Stimulated activated CD4-positive, alpha-beta T cell treated with anti-CD3 and anti-CD28 coated beads, Interleukin-15, amount 100 ng/mL, for 1 hour (primary cell): ENCODE data around the gene MAMDC2.

ENCODE experiments used
- DNase-seq, 2 donors: peaks; one replicate each; pipeline ENCODE4 v3.0.0-alpha.2; 2020; ENCODE audit warnings: low read depth in 1 of 2, low spot score in 1 of 2

The MAMDC2 gene, protein sequence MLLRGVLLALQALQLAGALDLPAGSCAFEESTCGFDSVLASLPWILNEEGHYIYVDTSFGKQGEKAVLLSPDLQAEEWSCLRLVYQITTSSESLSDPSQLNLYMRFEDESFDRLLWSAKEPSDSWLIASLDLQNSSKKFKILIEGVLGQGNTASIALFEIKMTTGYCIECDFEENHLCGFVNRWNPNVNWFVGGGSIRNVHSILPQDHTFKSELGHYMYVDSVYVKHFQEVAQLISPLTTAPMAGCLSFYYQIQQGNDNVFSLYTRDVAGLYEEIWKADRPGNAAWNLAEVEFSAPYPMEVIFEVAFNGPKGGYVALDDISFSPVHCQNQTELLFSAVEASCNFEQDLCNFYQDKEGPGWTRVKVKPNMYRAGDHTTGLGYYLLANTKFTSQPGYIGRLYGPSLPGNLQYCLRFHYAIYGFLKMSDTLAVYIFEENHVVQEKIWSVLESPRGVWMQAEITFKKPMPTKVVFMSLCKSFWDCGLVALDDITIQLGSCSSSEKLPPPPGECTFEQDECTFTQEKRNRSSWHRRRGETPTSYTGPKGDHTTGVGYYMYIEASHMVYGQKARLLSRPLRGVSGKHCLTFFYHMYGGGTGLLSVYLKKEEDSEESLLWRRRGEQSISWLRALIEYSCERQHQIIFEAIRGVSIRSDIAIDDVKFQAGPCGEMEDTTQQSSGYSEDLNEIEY

DNA sequence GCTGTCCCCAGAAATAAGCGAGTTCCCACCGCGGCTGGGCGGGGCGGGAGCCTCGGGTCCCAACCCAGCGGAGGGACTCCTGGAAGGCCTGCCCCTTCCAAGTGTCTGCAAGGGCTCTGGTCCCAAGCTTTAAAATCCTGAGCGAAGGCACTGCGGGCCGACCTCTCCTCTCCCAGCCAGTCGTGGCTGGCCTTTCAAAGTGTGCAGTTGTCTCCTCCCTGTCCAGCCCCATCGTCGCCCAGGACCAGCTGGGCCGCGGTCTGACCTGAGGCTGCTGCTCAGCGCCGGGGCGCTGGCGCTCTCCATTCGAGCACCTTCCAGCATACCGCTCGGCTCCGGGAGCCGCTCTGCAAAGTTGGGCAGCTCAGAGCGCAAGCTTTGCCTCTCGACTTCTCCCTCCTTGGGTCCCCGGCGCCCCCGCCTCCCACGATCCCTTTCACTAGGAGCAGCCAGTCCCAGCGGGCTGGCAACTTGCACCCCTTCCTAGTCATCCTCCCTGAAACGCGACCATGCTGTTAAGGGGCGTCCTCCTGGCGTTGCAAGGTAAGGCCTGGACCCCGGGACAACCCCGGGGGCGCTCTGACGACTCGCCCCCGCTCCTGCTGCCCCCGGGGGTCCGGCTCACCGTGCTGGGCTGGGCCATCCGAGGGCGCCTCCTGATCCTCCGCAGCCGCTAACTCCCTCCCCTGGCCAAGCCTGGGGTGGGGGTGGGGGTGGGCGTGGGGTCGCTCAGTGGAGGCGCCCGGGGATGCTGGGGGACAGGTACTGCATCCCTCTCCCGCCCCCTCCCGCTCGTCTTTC lies at the start of gene MAMDC2:
TSS of gene MAMDC2 (plus strand) at position 160 of the 801 bp plus-strand sequence. CDS start at position 510, 350 bp downstream.
- no peak for DNase-seq

DNA sequence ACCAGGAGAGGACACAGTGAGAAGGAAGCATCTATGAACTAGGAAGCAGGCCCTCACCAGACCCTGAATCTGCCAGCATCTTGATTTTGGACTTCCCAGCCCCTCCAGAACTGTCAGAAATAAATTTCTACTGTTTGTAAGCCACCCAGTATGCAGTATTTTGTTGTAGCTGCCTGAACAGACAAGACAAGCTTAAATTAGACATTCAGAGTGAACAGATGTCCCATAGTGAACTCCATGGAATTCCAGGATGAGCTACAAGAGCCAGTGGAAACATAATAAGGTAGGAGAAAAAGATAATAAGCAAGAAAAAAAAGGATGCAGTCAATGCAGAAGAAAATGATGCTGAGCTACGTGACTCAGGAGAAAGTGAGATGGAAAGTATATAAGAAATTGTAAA lies 47.8 kb upstream of the MAMDC2 start:
- no peak for DNase-seq

DNA sequence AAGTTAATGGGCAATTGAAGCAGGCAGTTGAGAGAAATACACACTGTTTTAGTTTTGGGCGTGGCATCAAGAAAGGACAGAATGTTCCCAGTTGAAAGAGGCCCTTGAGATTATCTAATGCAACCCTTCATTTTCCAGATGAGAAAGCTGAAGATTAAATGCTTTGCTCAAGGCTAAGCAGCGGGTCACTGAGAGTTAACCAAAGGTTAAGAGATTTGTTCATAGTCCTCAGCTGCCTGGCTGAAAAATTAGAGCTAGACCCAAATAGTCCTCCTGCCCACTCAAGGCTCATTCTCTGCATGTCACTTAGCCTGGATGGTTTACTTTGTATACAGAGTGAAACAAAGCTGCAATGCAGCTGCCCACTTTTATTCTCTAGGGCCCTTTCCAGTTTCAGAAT lies 46.7 kb upstream of the MAMDC2 start:
- no peak for DNase-seq

DNA sequence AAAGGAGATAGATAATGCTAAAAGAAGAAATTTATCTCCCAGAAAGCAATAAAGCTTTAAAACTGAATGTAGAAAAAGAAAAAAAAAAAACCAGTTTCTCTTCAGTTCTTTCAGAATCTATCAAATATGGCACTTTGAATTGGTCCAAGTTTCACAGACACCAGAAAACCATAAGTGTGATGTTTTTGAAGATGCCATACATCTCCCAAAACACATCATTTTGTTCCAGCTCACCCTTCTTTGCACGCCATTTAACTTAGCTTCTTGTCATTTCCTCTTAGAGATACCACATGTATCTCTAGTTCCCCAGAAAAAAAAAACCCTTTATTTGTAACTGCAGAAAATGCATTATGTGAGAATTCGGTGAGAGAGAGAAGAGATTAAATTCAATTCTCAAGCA lies 46.1 kb upstream of the MAMDC2 start:
- no peak for DNase-seq

DNA sequence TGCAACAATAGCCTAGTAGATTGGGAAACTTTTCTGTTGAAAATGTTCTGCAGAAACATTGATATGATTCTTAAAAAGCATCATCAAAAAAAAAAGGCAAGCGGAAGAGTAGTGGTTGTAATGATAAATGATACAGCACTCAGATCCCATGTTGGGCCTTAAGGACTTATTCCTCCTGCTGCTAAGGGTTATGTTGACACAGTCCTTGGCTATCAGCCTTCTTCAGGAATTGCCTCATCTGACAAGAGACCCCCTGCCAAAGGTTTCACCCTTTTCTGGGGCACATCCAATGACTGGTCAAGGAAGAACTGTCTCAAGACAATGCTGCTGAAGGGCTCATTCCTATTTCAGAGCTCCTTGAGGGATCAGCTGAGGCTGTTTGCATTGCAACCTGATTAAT lies 44.3 kb upstream of the MAMDC2 start:
- no peak for DNase-seq

DNA sequence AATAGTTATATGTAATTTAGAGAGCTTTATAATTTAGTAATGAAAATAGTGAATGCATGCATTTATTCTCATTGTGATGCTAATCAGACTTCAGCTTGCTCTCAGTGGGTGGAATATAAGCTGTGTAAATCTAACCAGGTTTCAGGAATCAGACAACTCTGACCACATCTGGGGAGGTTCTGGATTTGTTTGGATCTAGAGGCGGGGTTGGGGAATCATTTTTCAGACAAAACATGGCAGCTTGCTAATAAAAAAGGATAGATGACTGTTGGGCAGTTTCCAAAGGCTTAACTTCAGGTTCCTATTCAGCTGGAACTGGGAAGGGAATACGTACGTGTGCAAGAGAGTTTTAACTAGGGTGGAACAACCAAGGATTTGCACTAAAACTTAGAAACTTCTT lies 43.2 kb upstream of the MAMDC2 start:
- no peak for DNase-seq

DNA sequence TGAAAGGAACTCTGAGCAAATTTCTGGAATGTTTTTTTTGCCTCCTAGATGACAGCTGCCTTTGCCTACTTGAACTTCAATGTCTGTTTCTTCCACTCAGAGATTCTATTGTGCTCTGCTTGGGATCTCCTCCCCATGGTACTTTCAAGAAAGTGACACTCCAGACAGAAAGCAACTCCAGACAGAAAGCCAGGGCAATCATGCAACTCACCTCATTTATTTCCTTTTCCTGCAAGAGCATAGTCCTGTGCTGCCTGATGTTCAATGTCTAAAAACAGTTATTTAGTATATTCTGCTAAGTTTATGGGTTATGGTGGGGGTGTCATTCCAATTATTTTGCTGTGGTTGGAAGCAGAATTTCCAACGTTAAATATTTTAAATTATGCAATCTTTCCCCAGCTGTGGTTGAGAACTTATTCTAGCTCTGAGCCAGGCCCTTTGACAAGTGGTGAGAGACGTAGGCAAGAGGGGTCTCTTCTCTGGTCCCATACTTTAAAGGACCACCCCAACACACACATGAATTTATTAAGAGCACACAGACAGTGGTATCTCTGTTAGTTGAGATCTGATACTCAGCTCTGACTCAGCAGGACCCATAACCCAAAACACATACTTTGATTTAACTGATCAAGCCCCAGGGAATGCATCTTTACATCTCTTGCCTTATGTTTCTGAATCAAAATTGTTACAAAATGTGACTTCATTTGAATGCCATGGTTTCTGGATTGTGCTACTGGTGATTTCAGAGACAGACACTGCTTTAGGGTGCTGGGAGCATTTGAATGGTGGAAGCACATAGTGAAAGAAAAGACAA lies 39.5 kb upstream of the MAMDC2 start:
- DNase-seq, result no peak

DNA sequence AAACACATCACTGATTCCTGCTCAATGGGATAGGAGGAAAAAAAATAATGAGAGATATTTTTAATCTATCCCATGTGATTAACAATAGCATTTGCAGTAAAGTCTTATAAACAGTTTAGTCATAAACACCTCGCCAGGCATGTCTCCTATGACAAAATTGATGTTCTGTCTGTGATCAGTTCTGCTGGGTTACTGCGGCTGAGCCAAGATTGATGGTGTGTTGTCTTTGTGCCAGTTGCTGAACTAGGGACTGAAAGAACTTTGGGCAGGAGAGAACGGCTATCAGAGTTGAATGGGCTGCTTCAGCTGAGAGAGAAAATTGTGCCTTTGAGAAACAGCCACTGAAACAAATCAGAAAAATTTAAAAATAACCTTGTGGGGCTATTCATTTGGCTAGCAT lies 37.3 kb upstream of the MAMDC2 start:
- DNase-seq, result no peak

DNA sequence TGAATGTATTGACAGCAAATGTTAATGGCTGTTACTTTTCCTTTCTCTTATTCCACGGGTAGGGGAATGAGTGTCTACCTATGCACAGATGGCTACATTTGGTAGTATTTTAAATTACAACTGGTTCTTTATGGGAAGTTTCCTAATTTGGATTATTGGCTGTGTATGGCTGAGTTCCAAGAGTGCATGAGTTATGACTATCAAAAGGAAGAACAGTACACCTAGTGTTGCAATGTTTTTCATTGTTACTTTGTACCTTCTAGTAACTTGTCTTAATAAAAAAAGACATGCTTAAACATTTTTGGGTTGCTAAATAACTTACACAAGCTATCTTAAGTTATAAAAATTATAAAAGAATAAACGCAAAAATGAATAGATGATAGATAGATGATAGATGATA lies 35.8 kb upstream of the MAMDC2 start:
- DNase-seq, result no peak

DNA sequence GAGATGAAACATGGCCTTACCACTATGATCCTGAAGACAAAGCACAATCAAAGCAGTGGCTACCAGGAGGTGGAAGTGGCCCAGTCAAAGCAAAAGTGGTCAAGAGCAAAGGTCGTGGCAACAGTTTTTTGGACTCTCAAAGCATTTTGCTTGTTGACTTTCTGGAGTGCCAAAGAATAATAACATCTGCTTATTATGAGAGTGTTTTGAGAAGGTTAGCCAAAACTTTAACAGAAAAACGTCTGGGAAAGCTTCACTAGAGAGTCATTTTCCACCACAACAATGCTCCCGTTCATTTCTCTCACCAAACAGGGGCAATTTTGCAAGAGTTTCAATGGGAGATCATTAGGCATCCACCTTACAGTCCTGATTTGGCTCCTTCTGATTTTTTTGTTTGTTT lies 33.6 kb upstream of the MAMDC2 start:
- DNase-seq, result no peak

DNA sequence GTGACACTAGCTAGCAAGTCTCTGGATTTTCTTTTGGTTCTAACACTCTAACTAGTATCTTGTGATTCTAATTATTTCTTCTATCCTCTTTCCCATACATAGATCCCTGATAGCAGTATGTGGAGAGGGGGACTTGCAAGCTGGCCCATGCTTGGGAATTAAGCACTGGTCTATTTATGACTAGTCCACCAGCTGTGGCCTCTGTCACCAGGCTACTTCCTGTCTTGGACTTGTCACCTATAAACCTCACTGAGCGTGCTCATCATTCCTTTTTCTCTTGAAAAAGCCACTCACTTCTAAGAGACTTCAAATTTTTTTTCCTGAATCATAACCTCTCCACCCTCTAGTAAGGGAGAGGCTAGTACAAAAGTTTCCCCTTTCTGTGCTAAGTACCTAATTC lies 32.3 kb upstream of the MAMDC2 start:
- DNase-seq, result no peak

DNA sequence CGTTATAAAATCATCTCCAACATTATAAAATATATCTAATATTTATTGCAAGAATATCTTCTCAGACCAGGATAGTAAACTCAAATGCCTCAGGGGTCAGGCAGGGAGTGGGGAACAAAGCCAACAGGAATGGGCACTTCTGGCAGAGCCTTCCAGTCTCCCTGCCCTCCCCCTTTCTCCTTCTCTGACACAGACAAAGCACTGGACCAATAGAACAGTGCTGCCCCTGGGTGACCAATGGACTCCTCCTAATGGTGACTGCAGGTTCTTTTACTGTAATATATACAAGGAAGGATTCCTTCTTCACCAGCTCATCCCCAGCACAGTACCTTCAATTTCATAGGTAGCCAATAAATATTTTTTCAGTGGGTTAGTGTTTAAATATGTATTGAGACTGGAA lies 31.1 kb upstream of the MAMDC2 start:
- no peak for DNase-seq

DNA sequence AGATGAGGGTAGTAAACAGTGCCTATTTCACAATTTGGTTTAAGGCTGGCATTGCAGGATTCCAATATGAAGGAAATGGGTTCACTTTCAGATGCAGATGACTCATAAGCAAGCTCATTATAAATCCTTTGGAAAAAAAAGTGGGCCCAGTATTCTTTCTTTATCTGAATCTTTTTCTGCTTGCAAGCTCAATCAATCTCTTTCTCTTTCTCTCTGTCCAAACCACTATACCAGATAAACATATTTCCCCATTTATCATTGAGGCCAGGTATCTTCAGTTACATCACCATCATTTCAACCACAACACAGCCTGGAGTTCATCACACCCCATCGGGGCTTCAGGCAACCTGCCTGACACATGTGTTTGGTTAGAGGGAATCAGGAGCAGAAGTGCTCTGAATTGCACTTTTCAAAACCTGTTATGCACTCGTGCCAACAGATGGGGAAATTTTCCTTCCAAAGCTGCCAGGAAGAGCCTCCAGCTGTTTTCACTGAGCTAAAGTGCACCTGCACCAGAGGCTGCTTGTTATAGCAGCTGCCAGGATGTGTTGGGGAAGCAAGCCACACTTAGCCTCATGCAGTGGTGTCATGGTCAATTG lies 30.0 kb upstream of the MAMDC2 start:
- DNase-seq, result no peak

DNA sequence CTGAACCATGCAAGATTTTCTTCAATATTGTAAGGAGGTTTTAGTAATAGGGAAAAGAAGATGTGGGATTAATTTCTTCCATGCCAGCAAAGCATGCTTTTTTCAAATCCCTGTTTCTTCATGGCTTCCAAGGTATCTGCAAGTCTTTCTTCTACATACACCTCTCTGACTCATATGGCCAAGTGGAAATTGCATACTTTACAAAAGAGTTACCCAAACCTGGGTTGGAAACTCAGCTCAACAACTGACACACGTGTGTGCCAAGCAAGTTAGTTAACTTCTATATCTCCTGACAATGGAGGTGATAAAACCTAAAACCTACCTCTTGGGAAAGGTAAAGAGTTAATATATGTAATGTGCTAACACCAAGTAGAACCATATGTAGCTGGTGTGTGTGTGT lies 28.5 kb upstream of the MAMDC2 start:
- no peak for DNase-seq

DNA sequence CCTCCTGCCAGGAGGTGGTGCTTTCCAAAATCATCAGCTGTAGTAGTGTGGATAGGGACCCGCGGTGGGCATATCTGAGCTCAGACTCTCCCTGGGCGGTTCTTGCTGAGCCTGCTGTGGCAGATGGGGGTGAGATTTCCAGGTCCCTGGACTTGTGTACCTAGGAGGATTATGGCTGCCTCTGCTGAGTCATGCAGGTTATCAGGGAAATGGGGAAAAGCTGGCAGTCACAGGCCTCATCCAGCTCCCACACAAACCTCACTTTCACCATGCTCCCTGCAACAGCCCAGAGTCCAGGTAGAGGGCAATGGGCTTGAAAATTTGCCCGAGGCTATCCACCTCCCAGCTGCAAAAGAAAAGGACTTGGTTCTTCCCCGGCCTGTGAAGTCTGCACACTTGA lies 23.4 kb upstream of the MAMDC2 start:
- no peak for DNase-seq

DNA sequence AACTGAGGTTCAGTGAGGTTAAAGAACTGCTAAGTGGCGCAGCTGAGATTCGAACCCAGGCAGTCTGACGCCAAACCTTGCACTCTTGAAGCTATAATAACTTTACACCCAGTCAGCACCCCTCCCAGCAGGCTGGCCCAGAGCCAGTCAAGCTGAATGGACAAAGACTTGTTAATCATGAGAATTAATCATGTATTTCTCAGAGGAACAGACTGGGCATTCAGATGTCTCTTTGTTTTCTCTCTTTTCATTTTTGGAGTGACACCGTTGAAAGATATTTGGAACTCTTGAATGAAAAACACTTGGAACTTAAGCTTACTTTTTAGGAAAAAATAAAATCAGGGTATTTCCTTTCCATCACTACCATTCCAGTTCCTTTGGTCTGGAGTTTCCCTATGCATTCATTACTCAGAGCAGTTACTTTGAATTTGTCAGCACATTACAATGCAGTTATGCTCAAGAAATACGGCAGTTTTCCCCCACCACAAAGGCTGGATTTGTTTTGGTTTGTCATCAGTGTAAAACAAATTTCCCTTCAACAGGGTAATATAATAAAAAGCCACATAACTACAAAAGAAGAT lies 22.6 kb upstream of the MAMDC2 start:
- no peak for DNase-seq

DNA sequence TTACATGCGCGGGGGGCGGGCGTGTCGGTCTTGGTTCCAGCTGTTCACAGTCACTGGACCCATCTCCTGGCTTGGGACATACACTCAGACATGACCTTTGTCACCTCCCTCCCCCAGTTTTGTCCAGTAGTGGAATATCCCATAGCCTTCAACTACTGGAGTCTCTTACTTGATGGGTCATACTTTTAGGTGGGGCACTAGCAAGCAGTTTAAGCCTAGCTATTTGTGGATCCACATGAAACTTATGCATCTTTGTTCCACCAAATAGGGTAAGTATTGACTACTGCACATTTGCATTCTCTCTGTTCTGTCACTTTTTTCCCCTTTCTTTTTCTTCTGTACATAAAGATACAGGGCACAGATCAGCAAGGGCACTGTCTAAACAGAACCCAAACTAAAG lies 15.4 kb upstream of the MAMDC2 start:
- DNase-seq, result no peak

DNA sequence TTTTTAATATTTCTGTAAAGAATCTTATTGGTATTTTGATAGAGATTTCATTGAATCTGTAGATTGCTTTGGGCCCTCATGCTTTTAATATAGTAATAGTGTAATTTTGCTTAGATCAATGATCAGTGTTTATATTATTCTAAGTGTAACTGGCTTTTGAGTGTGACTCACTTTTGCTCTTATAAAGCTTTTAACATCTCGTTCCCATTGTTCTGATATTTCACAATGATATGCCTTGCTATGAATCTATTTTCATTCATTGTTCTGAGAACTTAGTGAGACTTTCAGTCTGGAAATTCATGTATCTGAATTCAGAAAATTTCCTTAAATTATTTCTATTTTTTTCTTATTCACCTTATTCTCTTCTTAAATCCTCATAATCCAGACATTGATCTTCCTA lies 13.5 kb upstream of the MAMDC2 start:
- no peak for DNase-seq

DNA sequence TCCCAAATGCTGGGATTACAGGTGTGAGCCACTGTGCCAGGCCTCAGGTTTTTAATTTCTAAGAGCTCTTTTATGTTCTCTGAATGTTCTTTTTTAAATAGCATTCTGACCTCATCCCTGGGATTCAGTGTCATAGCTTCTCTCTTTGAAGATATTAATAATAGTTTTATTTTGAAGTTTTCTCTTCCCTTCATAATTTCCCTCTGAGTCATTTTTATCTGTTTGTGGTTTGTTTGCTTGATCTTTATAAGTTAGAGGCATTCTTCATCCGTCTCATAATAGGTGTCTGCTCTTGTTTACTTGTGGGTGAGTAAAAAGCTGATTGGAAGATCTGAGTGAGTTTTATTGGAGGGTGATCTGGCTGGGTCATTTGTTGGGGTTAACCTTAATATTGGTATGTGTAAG lies 12.5 kb upstream of the MAMDC2 start:
- no peak for DNase-seq

DNA sequence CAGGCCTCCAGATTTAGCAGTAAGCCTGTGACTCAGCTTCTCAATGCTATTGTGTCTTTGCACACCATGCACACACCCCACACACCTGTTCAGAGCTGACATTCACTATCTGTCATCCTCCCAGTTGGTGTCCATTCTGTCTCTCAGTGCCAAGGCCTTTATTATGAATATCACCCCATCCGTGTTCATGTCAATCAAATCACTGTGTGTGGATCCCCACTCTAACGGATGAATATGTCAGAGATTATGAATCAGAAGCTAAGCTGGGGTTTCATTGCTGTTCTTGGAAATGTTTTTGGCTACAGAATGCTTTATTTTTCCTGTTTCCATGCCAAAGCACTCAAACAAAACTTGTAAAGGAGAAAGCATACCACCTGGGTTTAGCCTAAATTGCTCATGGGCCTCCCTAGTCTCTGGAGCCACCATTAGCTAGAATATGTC lies 9.4 kb upstream of the MAMDC2 start:
- no peak for DNase-seq
